Erythroblast (primary cell): ENCODE measurements around the gene CRHR2.

ENCODE experiments used
- GATA1 ChIP-seq: IDR thresholded peaks from 2 replicates; pipeline ENCODE4 v1.6.1; 2011; ENCODE audit warnings: low read depth, mild to moderate bottlenecking, control low read depth, low read length, moderate library complexity
- POLR2A ChIP-seq: IDR thresholded peaks from 2 replicates; pipeline ENCODE4 v1.6.1; 2011; ENCODE audit warnings: mild to moderate bottlenecking, low read length

GRCh38 chr7:30705596-30705995, 23.3 kb upstream of the CRHR2 start:
- TF ChIP-seq POLR2A (no peak), GATA1 (no peak)
